Measurements from ENCODE around the gene PER2. TPM values are rescaled to one million over a fixed set of nuclear protein-coding genes. Genes with fewer than 3 reads are reported as not detected.

Gene PER2
- total and polyA plus RNA-seq, 9 of the 15 experiments (the other 6 are each of a cell fraction or from before 2014, with no cell fraction given), result 1.1 to 10.3 (median 2.9) TPM

GRCh38 chr2:238238766-238239542, 49.5 kb downstream of the PER2 start (continued):
- TF ChIP-seq HINFP (tag; conservative IDR thresholded peaks at IDR 0.05; ENCODE audit: low read depth), result no peak
- no peak for TF ChIP-seq NFYB (IDR thresholded peaks at IDR 0.05; ENCODE audit: extremely low read depth, insufficient read length)
- no peak for TF ChIP-seq ZNF280A (IDR thresholded peaks at IDR 0.05; ENCODE audit: low read depth, partially characterized antibody)
- TF ChIP-seq PML (IDR thresholded peaks at IDR 0.05; ENCODE audit: low read length), result no peak
- TF ChIP-seq TAF9B (IDR thresholded peaks at IDR 0.05; ENCODE audit: partially characterized antibody), result no peak
- TF ChIP-seq ZBTB8A (IDR thresholded peaks at IDR 0.05; ENCODE audit: partially characterized antibody), result no peak
- peak; percentile 64; the same call in 1 of the 2 replicates for TF ChIP-seq ZFP91 (CRISPR knock-in tag; IDR thresholded peaks at IDR 0.05)
- TF ChIP-seq ZNF165 (CRISPR knock-in tag; IDR thresholded peaks at IDR 0.05; ENCODE audit: borderline replicate concordance), result no peak
- no peak; the same call in 1 of the 2 replicates for TF ChIP-seq CTBP1 (IDR thresholded peaks at IDR 0.05; ENCODE audit: borderline replicate concordance)
- no peak for TF ChIP-seq ZNF174 (CRISPR knock-in tag; IDR thresholded peaks at IDR 0.05)
- peak; percentile 73 to 81 for TF ChIP-seq MNT (conservative IDR thresholded peaks at IDR 0.05)
- TF ChIP-seq TBP (optimal IDR thresholded peaks at IDR 0.05; ENCODE audit: low read depth, low read length), result no peak
- no peak for TF ChIP-seq MEF2A (IDR thresholded peaks at IDR 0.05; ENCODE audit: control insufficient read depth, low read depth, low read length)
- peak; percentile 54; the same call in 1 of the 2 replicates for TF ChIP-seq ZNF121 (CRISPR knock-in tag; conservative IDR thresholded peaks at IDR 0.05)
- TF ChIP-seq SAFB2 (IDR thresholded peaks at IDR 0.05; ENCODE audit: borderline replicate concordance, low read depth, low read length, severe bottlenecking), result no peak
- TF ChIP-seq ZC3H11A (IDR thresholded peaks at IDR 0.05; ENCODE audit: low read depth, low read length), result no peak
- TF ChIP-seq PRPF4 (IDR thresholded peaks at IDR 0.05; ENCODE audit: insufficient read depth, low read depth, low read length, poor library complexity, severe bottlenecking), result no peak
- no peak for TF ChIP-seq KDM2B (CRISPR knock-in tag; IDR thresholded peaks at IDR 0.05)

Measured in K562 (cell line).